Spleen (tissue), 7 donors: ENCODE results near the gene VEGFC.

Experiments
- CTCF ChIP-seq, 11 experiments: fragments of 200-600 bp in 7 of 11; fragments of 450-650 bp in 4 of 11; sonication (generic) in 4 of 11; IDR thresholded peaks in 8 of 11; conservative IDR thresholded peaks in 3 of 11; 1 replicate in 7 of 11; 2 replicates in 4 of 11; pipeline versions ENCODE4 v1.4.0 to v1.8.0; 2016 to 2021; ENCODE audit warnings: antibody characterized with exemption in 11 of 11, inconsistent platforms in 4 of 11, mild to moderate bottlenecking in 1 of 11
- POLR2A ChIP-seq, 3 donors: fragments of 450-650 bp; IDR thresholded peaks; one replicate each; pipeline ENCODE4 v1.5.1; 2017; ENCODE audit warnings: antibody characterized with exemption in 3 of 3, mild to moderate bottlenecking in 1 of 3
- POLR2AphosphoS5 ChIP-seq, 3 donors: sonication (generic); formaldehyde crosslinking; IDR thresholded peaks; one replicate each; pipeline ENCODE4 v1.5.1; 2017; ENCODE audit warnings: antibody characterized with exemption in 3 of 3
- donor health status: DM: no; HTN: no; CAD: no; lungs with moderate emphysema.
- donor health status: DM: no; HTN: no; CAD: no.
- donor health status: DM: no; HTN: no; CAD: no.

DNA sequence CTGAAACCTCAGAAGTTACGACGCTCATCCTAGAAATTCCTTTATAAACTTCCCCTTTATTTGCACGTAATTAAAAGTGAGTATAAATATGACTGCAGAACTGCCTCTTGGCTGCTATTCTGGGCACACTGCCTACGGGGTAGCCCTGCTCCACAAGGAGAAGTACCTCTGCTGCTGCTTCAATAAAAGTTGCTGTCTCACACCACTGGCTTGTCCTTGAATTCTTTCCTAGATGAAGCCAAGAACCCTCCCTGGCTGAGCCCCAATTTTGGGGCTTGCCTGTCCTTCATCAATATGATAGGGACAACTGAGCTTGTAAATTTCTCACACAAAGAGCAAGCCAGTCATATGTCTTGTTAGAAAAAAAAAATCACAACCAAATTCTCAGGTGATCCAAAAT is 115.8 kb downstream of the VEGFC start:
- TF ChIP-seq CTCF (IDR thresholded peaks at IDR 0.05 in 8 of 11, conservative IDR thresholded peaks at IDR 0.05 in 3 of 11) (no peak), POLR2A (IDR thresholded peaks at IDR 0.05) (no peak), POLR2AphosphoS5 (IDR thresholded peaks at IDR 0.05) (no peak)
